HepG2 (cell line): ENCODE data around the gene SMC1B. TPM values are rescaled to one million over a fixed set of nuclear protein-coding genes. Genes with fewer than 3 reads are reported as not detected.

Source experiments
- HMGXB4 ChIP-seq, 2 experiments: sonication (generic) in 1 of 2; formaldehyde crosslinking in 1 of 2; IDR thresholded peaks; 2 replicates each; pipeline versions ENCODE4 v1.4.0 to v1.6.1; 2018 to 2020; ENCODE audit warnings: missing genetic modification reagents in 2 of 2, borderline replicate concordance in 1 of 2, low read depth in 1 of 2, mild to moderate bottlenecking in 1 of 2, missing biosample characterization in 1 of 2
- HNRNPLL ChIP-seq: fragments of 200-400 bp; formaldehyde crosslinking; IDR thresholded peaks from 2 replicates; pipeline ENCODE4 v1.6.1; 2017; ENCODE audit warnings: mild to moderate bottlenecking, low read depth, low read length; ENCODE audit not compliant: poor library complexity, severe bottlenecking
- MED8 ChIP-seq: sonication (generic); formaldehyde crosslinking; IDR thresholded peaks from 2 replicates; pipeline ENCODE4 v1.8.1; 2023; ENCODE audit warnings: mild to moderate bottlenecking, missing genetic modification reagents; ENCODE audit not compliant: insufficient replicate concordance
- NBN ChIP-seq: fragments of 450-650 bp; conservative IDR thresholded peaks from 2 replicates; pipeline ENCODE4 v1.6.1; 2017
- NFE2L2 ChIP-seq: fragments of 150-350 bp; IDR thresholded peaks from 2 replicates; pipeline ENCODE4 v1.6.1; 2014; ENCODE audit warnings: low read length
- PCBP1 ChIP-seq: fragments of 200-400 bp; formaldehyde crosslinking; IDR thresholded peaks from 2 replicates; pipeline ENCODE4 v1.6.1; 2017; ENCODE audit warnings: mild to moderate bottlenecking, low read depth, low read length, borderline replicate concordance
- PHF20 ChIP-seq: sonication (generic); formaldehyde crosslinking; IDR thresholded peaks from 2 replicates; pipeline ENCODE4 v1.5.0; 2020; ENCODE audit warnings: mild to moderate bottlenecking, missing genetic modification reagents
- POLR2AphosphoS5 ChIP-seq: IDR thresholded peaks from 2 replicates; pipeline ENCODE4 v1.6.1; 2012; ENCODE audit warnings: low read depth, low read length
- RARA ChIP-seq: IDR thresholded peaks from 2 replicates; pipeline ENCODE4 v1.6.1; 2016; ENCODE audit warnings: missing genetic modification reagents, missing compliant biosample characterization
- RBFOX2 ChIP-seq: fragments of 200-400 bp; formaldehyde crosslinking; IDR thresholded peaks from 2 replicates; pipeline ENCODE4 v1.6.1; 2017; ENCODE audit warnings: low read depth, mild to moderate bottlenecking, low read length
- TEF ChIP-seq: sonication (generic); formaldehyde crosslinking; IDR thresholded peaks from 2 replicates; pipeline ENCODE4 v1.5.0; 2020; ENCODE audit warnings: missing genetic modification reagents
- TSC22D2 ChIP-seq: sonication (generic); formaldehyde crosslinking; IDR thresholded peaks from 2 replicates; pipeline ENCODE4 v1.5.1; 2020; ENCODE audit warnings: missing genetic modification reagents, mild to moderate bottlenecking, borderline replicate concordance
- ZBED4 ChIP-seq: sonication (generic); formaldehyde crosslinking; IDR thresholded peaks from 2 replicates; pipeline ENCODE4 v1.4.0; 2020; ENCODE audit warnings: missing genetic modification reagents, borderline replicate concordance
- ZEB1 ChIP-seq: IDR thresholded peaks from 2 replicates; pipeline ENCODE4 v1.6.1; 2012; ENCODE audit warnings: mild to moderate bottlenecking, low read depth, inconsistent platforms; ENCODE audit not compliant: insufficient replicate concordance
- ZFP82 ChIP-seq: sonication (generic); formaldehyde crosslinking; IDR thresholded peaks from 2 replicates; pipeline ENCODE4 v1.5.1; 2020; ENCODE audit warnings: mild to moderate bottlenecking, missing genetic modification reagents, borderline replicate concordance
- ZNF275 ChIP-seq: sonication (generic); formaldehyde crosslinking; IDR thresholded peaks from 2 replicates; pipeline ENCODE4 v1.8.0; 2022; ENCODE audit warnings: missing genetic modification reagents, mild to moderate bottlenecking, inconsistent platforms, borderline replicate concordance
- ZNF431 ChIP-seq: sonication (generic); formaldehyde crosslinking; IDR thresholded peaks from 2 replicates; pipeline ENCODE4 v1.9.0; 2022; ENCODE audit warnings: missing genetic modification reagents, low read depth, mild to moderate bottlenecking, borderline replicate concordance
- ZNF451 ChIP-seq: sonication (generic); formaldehyde crosslinking; IDR thresholded peaks from 2 replicates; pipeline ENCODE4 v1.5.0; 2020; ENCODE audit warnings: mild to moderate bottlenecking, missing genetic modification reagents
- polyA plus RNA-seq, 8 experiments: library from polyadenylated mRNA; depleted of rRNA in 3 of 8; stranded (reverse) in 7 of 8; unstranded in 1 of 8; fragments of >200 nt; fragmentation: Illumina TruSeq in 4 of 8; extraction: Trizol in 4 of 8; gene quantifications; 2 replicates each; pipeline versions ENCODE4 v1.2.1 to v1.2.3, GENCODE V29; 2011 to 2016; ENCODE audit warnings: low read depth in 4 of 8, missing spikeins in 1 of 8, mixed read lengths in 1 of 8; ENCODE audit not compliant: insufficient read depth in 1 of 8
- total RNA-seq, 5 experiments: library from RNA; depleted of rRNA; stranded (reverse); fragments of >200 nt; fragmentation: Illumina TruSeq; extraction: Trizol; gene quantifications; 2 replicates each; pipeline ENCODE4 v1.2.3, GENCODE V29; 2016; ENCODE audit warnings: low read depth in 1 of 5

SMC1B gene
- total and polyA plus RNA-seq, 2 of the 13 experiments (the other 11 are each of a cell fraction or from before 2014, with no cell fraction given), result not detected

DNA sequence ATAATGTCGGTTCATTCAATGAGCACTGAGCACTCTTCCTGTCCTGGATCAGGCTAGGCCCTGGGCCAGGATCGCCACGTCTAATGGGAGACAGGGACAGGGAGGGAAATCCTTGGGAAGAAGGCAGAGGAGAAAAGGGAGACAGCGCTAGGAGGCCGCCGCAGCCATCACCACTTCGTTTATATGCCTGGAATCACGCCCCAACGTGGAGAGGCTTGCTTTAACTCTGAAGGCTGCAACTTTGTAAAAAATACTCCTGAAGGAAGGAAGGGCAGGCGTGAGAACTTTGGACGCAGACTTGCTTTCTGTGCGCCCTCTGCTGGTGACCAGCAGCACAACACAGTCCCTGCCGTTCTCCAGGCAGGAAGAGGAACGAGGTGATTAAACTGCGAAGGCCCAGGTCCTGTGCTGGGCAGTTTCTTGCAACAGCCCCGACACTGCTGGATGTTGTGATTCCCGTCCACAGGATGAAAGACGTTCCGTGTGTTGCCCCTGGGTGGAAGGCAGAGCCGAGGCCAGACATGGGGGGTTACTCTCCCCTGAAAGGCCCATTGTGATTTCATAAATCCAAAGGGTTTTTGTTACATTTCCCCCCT, 22.2 kb upstream of the SMC1B start (continued):
- TF ChIP-seq ZFP82 (CRISPR knock-in tag) (no peak), NFE2L2 (no peak), HMGXB4 (CRISPR knock-in tag; IDR thresholded peaks at IDR 0.05; ENCODE audit: borderline replicate concordance in 1 of 2, low read depth in 1 of 2) (peak; percentile 85 to 86), POLR2AphosphoS5 (peak; percentile 30; the same call in 1 of the 2 replicates), PHF20 (CRISPR knock-in tag) (peak; percentile 45; the same call in 1 of the 2 replicates), ZEB1 (no peak), ZNF451 (CRISPR knock-in tag) (no peak), MED8 (CRISPR knock-in tag) (no peak), ZBED4 (CRISPR knock-in tag) (peak; percentile 65; the same call in 1 of the 2 replicates), ZNF431 (CRISPR knock-in tag) (no peak), ZNF275 (CRISPR knock-in tag) (no peak), NBN (no peak), PCBP1 (no peak), RARA (CRISPR knock-in tag) (0 out of 2 replicates have a peak, but pooled peaks have one; percentile 27), TEF (CRISPR knock-in tag) (no peak), RBFOX2 (no peak), TSC22D2 (CRISPR knock-in tag) (no peak), HNRNPLL (no peak)
